GM18520 (cell line): Measurements from ENCODE around the gene EFCAB9.

Experiments used
- ATAC-seq: cut with Tn5 transposase; IDR thresholded peaks from one replicate; pipeline ENCODE4 v1.9.1; 2021; ENCODE audit not compliant: unreplicated experiment

EFCAB9 gene

DNA sequence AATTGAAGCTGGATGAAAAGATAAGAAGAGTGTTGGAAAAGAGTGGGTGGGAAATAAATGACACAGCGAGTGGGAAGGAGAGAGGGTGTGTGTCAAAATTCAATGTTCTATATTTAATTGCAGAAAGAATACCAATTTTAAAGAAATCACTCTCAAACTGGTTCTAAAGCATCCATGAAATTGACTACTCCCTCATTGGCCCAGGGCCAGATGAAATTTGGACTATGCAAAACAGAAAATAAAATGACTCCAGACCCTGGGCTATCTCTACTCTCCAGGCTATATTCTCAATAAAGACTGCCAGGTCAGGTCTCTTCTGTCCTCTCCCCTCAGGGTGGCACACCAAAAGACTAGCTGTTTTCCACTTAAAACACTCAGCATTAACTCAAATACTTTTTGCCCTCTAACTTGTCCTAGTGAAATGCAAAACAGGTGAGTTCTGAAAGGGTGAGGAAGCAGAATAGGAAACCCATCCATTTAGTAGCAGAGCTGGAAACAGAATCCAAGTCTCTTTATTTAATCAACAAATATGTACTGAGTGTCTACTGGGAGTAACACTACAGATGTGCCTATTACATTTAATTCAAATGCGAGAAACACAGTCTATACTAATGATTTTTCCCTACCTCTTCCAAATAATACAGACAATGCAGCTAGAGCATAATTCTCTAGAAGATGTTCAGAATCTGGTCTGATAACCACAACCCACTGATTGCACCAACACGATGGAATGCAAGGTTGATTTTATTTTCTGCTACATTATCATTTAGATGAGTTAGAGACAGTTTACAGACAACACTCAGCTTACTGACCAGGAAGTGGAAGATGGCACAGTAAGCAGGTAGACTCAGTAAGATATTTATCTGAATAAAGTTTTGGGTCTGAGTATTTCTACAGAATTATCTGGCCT is 42.1 kb downstream of the EFCAB9 start:
- ATAC-seq, result no peak

DNA sequence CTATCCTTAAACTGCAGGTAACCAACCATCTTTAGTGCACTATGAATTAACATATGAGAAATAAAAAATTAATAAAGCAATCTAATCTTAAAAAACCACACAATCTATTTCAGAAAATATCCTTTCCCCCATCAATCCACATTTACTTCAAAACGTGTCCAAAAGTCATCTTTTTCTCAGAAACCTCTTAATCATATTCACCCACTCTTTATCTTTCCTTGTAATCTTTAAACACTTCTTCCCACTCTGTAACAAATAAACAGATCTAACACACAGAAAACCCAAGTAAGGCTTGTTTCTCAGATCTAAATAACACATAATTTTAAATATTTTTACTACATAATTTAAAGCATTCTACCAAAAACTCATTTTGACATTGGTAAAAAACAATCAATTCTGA is 44.4 kb downstream of the EFCAB9 start:
- no peak for ATAC-seq

DNA sequence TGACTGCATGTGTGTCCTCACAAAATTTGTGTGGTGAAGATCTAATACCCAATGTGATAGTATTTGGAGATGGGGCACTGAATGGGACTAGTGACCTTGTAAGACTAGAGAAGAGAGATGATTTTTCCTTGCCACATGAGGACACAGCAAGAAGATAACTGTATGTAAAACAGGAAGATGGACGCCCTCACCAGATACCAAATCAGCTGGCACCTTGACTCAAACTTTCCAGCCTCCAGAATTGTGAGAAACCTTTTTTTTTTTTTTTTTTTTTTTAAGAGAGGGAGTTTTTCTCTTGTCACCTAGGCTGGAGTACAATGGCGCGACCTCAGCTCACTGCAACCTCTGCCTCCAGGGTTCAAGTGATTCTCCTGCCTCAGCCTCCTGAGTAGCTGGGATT is 49.3 kb downstream of the EFCAB9 start:
- no peak for ATAC-seq

DNA sequence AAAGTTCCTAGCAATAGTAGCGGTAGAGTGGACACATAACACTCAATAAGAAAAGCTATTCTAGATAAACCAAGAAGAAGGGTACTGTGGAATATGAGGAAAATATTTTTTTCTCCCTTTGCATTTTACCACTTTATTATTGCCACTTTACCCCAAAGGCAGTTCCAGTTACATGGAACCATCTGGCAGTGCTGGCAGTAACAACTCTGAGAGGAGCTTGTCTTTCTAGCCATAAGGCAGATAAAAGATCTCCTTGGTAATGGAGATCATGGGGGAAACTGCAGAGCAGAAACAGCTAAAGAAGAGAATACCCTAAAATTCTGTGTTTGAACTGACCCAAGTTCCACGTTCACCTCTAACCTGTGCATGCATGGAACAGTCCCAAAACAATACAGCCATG is 51.1 kb downstream of the EFCAB9 start:
- no peak for ATAC-seq

DNA sequence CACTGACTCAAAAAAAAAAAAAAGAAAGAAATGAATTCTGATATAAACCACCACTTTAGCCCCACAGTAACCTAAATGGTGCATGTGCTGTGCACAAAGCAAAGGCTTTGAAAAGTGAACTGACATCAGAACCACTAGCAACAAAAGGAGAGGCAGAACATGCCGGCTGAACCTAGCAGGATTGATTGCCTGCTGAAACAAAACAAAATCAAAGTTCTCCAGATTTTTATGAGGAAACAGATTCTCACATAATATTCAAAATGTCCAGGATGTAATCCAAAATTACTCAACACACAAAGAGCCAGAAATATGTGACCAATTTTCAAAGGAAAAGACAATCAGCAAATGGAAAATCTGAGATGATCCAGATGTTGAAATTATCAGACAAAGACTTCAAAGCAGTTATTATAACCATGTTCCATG is 51.7 kb downstream of the EFCAB9 start:
- ATAC-seq, result no peak

DNA sequence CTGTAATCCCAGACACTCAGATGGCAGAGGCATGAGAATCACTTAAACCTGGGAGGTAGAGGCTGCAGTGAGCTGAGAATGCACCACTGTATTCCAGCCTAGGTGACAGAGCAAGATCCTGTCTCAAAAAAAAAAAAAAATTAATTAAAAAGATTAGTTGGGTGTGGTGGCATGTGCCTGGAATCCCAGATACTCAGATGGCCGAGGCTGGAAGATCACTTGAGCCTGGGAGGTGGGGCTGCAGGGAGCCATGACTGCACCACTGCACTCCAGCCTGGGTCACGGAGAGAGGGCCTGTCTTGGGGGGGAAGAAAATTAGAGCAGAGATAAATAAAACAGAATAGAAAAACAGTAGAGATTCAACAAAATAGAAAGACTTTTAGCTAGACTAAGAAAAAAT is 54.7 kb downstream of the EFCAB9 start:
- no peak for ATAC-seq

DNA sequence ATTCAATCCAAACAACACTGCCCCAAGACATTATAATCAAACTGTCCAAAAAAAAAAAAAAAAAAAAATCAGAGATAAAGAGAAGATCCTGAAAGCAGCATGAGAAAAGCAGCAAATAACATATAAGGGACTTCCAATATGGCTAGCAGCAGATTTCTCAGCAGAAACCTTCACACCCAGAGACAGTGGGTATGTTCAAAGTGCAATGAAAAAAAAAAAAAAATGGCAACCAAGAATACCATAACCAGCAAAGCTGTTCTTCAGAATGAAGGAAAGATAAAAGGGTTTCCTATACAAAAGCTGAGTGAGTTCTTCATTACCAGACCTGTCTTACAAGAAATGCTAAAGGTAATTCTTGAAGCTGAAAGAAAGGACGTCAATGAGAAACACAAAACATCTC is 57.4 kb downstream of the EFCAB9 start:
- no peak for ATAC-seq

DNA sequence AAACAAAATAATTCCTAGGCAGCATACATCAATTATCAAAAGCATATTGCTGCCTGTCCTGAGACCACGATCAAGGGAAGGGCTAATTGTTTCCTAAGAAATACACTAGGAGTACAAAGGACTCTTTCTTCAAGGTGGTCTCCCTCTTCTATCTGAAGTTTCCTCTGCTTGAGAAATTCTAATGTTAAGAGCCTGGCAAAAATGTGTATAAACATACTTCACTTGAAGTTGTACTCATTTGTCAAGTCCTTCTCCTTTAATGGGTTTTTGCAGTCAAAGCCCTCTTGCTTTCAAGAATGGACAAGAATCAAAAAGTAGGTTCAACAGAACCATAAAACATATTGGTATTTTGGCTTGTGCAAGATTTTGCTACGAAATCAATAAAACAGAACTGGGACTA is 58.5 kb downstream of the EFCAB9 start:
- no peak for ATAC-seq
